CD4-positive, alpha-beta T cell treated with Interleukin-12 subunit alpha and Interleukin-12 subunit beta, for 1 hour (primary cell): ENCODE results near the gene LHPP.

Experiments used
- DNase-seq: peaks from one replicate; pipeline ENCODE4 v3.0.0-alpha.2; 2020

Gene LHPP

DNA sequence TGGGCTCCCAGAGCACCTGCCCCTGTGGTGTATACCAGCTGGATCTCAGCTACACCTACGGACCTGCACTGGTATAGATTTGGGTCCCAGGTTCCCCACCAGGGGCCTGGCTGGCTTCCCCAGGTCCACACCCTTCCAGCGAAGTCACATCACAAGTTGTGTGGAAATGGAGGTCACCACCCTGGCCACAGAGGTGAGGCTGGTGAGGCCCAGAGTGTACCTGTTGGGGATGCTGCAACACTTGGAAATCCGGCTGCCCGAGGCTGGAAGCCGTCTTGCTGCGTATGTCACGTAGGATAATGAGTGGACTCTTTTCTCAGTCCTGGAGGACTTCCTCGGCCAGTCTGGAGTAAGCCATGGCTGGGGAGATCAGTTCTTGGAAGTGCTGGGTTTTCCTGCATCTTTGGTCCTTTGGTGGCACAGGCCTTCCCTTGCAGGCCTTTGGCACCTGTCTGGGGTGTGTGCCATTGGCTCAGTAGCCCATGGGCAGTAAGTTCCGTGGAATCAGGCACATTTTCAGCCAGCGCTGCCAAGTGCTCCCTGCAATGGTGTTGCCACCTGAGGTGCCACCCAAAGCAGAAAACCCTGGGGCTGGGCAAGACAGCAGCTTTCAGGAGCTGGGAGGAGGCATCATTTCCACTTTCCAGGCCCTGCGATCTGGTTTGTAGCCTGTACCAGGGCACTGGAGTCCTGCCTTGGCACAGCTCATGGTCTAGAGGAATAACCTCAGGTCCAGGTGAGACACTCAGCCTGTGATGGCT lies 97.9 kb downstream of the LHPP start:
- no peak for DNase-seq

GRCh38 chr10:124560377-124561105 lies 98.9 kb downstream of the LHPP start:
- no peak for DNase-seq

- DNase-seq, result no peak
These were observed 99.6 kb downstream of the LHPP start for GRCh38 chr10:124561206-124561605.

GRCh38 chr10:124562425-124563060 lies 100.9 kb downstream of the LHPP start:
- no peak for DNase-seq

DNA sequence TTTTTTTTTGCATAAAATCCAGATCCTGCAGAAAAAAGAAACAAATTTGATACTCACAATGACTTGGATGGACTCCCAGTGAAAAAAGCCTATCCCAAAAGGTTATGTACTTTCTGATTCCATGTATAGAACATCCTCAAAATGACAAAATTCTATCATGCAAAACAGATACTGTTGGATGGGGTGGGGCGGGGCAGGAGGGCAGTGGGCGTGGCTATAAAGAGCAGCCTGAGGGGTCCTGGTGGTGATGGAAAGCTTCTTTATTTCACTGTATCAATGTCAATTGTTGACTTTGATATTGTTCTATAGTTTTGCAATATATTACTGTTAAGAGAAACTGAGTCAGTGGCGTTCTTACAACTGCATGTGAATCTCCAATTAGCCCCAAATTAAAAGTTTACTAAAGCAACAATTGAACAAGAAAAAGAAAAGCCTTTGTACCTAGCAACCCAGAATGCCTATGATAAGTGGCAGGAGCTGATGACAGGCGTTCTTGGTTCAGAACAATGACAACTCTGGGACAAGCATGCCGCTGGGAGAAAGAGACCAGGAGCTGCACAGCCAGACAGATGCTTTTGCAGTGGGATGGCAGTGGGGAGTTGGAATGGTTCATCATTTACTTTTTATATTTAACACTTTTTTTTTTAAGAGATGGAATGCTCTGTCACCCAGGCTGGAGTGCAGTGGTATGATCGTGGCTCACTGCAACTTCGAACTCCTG lies 101.9 kb downstream of the LHPP start:
- DNase-seq, result no peak

DNA sequence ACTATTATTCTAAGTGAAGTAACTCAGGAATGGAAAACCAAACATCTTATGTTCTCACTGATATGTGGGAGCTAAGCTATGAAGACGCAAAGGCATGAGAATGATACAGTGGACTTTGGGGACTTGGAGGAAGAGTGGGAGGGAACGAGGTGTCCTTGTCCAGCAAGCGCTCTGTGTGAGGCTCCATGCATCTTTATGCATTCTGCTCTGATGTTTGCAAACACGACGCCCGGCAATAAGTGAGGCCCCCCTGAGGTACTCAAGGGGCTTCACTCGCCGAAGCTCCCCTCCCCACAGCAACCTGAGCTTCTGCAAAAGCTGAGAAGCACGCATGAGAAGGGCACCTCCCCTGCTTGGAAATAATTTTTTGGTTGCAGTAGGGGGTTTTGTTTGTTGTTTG lies 103.3 kb downstream of the LHPP start:
- no peak for DNase-seq

GRCh38 chr10:124565565-124566221 lies 104.1 kb downstream of the LHPP start:
- DNase-seq, result no peak

GRCh38 chr10:124566222-124566888 lies 104.7 kb downstream of the LHPP start:
- no peak for DNase-seq

DNA sequence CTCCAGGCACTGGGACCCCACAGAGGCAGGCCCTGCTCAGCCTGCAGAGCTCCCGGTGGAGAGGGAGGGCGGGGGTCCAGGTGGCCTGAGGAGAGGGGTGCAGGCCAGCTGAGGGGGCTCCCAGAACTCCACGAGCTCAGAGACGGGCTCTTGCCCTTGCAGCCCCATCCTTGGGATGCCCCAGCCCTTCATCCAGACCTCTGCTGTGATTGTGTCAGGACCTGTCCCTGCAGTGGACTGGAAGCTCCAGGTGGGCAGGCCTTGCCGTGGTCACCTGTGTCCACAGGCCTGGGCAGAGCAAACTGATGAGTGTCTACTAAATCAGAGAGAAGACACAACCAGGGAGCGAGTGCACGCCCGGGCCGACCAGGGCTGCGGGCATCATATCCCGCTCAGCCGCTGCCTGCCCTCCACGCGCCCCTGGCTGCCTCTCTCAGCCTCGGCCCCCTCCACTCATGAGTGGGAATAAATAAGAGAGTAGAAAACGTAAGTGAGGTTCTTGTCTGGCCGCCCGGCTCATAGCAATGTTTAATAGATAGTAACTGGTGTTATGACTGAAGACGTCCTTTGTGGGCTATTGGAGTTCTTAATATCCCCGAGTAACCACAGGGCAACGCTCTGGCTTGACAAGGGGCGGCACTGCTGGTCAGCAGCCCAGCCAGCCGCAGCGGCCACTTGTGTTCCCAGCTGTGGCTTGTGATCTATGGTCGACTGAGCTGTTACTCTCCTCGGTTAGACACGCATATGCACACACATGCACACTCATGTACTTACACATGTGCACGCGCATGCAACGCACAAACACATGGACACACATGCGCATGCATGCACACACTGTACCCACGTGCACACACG lies 105.6 kb downstream of the LHPP start:
- no peak for DNase-seq

GRCh38 chr10:124568339-124568738 lies 106.7 kb downstream of the LHPP start:
- DNase-seq, result no peak

GRCh38 chr10:124568848-124569622 lies 107.4 kb downstream of the LHPP start:
- DNase-seq, result no peak

- no peak for DNase-seq
These were observed 108.2 kb downstream of the LHPP start for GRCh38 chr10:124569623-124570470.

DNA sequence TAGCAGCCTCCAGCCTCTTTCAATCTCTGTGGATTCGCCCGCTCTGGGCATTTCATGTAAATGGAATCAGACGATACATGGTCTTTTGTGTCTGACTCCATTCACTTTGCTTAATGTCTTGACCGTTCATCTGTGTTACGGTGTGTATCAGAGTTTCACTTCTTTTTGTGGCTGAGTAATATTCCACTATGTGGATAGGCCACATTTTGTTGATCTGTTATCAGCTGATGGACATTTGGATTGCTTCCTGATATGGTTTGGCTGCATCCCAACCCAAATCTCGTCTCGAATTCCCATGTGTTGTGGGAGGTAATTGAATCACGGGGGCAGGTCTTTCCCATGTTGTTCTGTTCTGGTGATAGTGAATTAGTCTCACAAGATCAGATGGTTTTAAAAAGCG lies 109.0 kb downstream of the LHPP start:
- no peak for DNase-seq

GRCh38 chr10:124572751-124573150 lies 111.1 kb downstream of the LHPP start:
- no peak for DNase-seq

DNA sequence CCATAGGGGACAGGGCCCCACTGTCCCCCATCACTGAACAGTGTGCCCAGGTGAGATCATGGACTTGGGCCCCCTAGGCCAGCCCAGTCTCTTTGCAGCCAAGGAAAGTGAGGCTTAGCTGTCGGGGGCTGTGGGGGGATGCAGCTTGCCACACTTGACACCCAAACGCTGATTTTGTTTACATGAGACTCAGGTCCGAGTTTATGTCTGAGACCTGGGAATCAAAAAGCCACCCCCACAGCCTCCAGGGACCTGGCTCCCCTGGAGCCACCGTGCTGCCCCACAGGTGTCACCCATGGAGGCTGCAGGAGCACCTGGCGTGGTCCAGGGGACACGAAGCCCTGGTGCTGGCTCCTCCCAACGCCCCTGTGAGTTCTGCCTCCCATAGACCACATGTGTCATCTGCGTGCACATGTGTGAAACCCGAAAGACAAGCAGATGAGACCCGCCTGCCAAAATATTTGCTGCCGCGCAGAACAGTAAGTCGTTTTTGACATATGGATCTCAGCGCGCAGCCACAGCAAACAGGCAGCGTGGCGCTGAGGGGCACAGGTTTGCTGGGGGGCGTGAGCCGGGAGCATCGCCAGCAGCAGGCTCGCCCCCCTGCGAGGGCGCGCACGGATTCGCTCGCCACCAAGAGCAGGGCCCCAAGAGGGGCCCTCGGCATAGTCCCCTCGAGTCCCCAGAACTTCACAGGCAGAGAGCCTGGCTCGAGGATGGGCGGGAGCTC lies 112.3 kb downstream of the LHPP start:
- DNase-seq, result no peak

DNA sequence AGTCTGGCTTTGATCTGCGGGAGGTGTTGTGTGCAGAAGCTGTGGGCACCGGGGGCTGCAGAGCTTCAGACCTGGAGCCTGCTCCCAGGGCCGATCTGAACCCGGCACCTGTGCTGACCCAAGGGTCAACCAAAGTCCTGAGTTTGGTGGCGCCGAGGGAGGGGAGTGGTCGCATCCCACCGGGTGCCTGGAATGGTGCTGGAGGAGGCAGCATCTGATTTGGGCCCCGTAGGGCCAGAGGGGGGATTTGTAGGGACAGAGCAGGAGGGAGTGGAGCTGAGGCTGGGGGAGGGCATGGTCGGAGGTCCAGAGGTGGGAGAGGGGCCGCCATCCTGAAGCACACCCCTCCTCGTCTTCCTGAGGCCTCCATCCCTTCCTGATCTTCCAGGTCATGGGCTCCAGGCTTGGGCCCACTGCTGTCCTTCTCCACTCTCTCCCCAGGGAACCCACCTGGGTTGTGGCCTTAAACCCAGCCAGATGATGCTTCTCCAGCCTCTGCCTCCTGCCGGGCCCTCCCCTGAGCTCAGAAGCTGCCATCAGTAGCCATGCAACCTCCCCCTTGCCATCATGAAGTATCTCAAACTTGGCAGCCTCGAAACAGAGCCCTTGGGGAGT lies 112.9 kb downstream of the LHPP start:
- no peak for DNase-seq

GRCh38 chr10:124575107-124576035 lies 113.7 kb downstream of the LHPP start:
- DNase-seq, result no peak
